ENCODE data around the gene MAST3. TPM values are rescaled to one million over a fixed set of nuclear protein-coding genes. Genes with fewer than 3 reads are reported as not detected.

The MAST3 gene
- total RNA-seq (2022; extraction: Qiagen RNA extraction): 1.7 to 2.6 TPM (median 2.3 TPM) in 5 replicates

DNA sequence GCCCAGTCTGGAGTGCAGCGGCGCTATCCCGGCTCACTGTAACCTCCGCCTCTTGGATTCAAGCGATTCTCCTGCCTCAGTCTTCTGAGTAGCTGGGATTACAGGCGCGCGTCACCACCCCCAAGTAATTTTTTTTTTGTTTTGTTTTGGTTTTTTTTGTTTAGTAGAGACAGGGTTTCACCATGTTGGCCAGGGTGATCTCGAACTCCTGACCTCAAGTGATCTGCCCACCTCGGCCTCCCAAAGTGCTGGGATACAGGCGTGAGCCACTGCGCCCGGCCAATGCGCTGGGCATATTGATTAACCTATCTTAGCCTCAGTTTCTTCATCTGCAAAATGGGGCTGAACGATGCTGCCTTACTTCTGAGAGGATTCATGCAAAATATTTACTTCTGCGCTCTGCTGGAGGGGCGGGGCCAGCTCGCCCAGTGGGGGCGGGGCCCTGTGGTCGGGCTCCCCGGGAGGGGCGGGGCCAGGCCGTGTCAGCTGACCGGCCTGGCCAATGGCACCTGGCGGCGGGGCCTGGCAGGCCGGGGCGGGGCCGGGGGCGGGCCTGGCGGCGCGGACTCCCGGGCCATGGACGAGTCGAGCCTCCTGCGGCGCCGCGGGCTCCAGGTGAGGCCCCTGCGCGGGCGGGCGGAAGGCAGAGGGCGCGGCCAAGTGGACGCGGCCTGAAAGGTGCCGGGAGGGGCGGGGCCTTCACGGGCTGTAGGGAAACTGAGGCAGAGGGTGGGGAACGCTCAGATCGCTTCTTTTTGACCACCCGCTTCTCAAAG lies at the start of gene MAST3:
Gene MAST3, plus strand, starts transcription at position 562 of the 776 bp plus-strand sequence. Its CDS starts 15 bp downstream, at position 577.

GRCh38 chr19:18086590-18087138 lies 10.9 kb upstream of the MAST3 start, which contains the start of gene IL12RB1:
Gene IL12RB1, minus strand, starts transcription at chr19:18086934. Its CDS starts 111 bp downstream, at chr19:18086823.

DNA sequence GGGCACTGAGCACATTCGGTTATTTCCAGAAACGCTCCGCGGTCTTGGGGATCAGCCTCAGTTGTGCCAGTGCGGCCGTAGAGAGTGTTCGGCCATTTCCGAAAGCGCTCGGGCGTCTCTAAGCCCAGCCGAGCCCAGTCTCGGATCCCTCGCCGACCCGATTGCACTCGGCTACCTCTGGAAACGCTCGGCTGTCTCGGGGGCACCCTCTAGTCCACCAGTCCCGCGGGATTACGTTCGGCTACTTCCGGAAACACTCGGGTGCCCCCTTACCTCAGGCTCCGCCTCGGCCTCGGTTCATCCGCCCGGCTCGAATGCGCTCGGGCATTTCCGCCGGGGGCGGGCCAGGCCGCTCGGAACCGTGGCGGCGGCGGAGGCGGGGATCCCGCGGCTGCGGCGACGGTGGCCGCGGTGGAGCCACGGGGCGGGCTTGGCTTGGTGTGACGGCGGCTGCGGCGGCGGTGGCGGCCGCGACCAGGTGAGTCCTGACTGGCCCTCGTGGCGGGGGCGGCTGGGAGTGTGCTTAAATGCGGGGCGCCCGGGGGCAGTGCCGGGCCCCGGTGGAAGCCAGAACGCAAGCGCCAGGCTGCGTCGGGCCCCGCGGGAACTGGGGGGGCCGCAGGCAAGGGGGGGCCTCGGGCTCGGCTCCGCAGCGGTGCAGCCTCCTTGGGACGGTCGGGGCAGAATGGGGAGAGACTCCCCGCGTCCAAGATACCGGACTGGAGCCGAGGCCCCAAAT lies 55.4 kb downstream of the MAST3 start, which contains the start of gene PIK3R2:
Gene PIK3R2, plus strand, starts transcription at position 347 of the 739 bp plus-strand sequence. CDS start 2,717 bp downstream, outside the sequence.

GRCh38 chr19:18173572-18174288 lies 76.2 kb downstream of the MAST3 start, which contains the start of gene IFI30:
Gene IFI30, plus strand, starts transcription at chr19:18173813. Its CDS starts 29 bp downstream, at chr19:18173842.

GRCh38 chr19:18192673-18193387 lies 95.3 kb downstream of the MAST3 start, which contains the start of gene MPV17L2:
Gene MPV17L2, plus strand, starts transcription at chr19:18193218. Its CDS starts 64 bp downstream, at chr19:18193282.

Other genes starting within 250 kb of the MAST3 start
- 0.22 to 0.43 TPM (median 0.30 TPM) in 5 replicates for gene JAK3, start 249.8 kb upstream of the MAST3 start, total RNA-seq (2022; extraction: Qiagen RNA extraction)
- 1,856 to 2,367 TPM (median 2,192 TPM) in 5 replicates for gene RPL18A, start 237.9 kb upstream of the MAST3 start, total RNA-seq (2022; extraction: Qiagen RNA extraction)
- 0.07 to 0.17 TPM (median 0.13 TPM) in 5 replicates for gene SLC5A5, start 225.8 kb upstream of the MAST3 start, total RNA-seq (2022; extraction: Qiagen RNA extraction)
- gene CCDC124, start 164.8 kb upstream of the MAST3 start, total RNA-seq (2022; extraction: Qiagen RNA extraction): 93.5 to 115 TPM (median 107 TPM) in 5 replicates
- gene KCNN1, start 130.7 kb upstream of the MAST3 start, total RNA-seq (2022; extraction: Qiagen RNA extraction): 0.35 to 1.0 TPM (median 0.69 TPM) in 5 replicates
- gene ARRDC2, start 89.6 kb upstream of the MAST3 start, total RNA-seq (2022; extraction: Qiagen RNA extraction): 22.1 to 31.5 TPM (median 29.4 TPM) in 5 replicates
- gene IL12RB1, start 10.8 kb upstream of the MAST3 start, total RNA-seq (2022; extraction: Qiagen RNA extraction): not detected in 5 replicates
- 2.1 to 11.0 TPM (median 10.3 TPM) in 5 replicates for gene PIK3R2, start 55.4 kb downstream of the MAST3 start, total RNA-seq (2022; extraction: Qiagen RNA extraction)
- gene IFI30, start 76.0 kb downstream of the MAST3 start, total RNA-seq (2022; extraction: Qiagen RNA extraction): 12.6 to 24.1 TPM (median 14.9 TPM) in 5 replicates
- 9.1 to 13.1 TPM (median 11.6 TPM) in 5 replicates for gene MPV17L2, start 95.4 kb downstream of the MAST3 start, total RNA-seq (2022; extraction: Qiagen RNA extraction)
- gene RAB3A, start 106.3 kb downstream of the MAST3 start, total RNA-seq (2022; extraction: Qiagen RNA extraction): 0.49 to 1.1 TPM (median 0.85 TPM) in 5 replicates
- 0.12 to 0.15 TPM (median 0.13 TPM) in 4 of 5 replicates, not detected in the other for gene PDE4C, start 128.7 kb downstream of the MAST3 start, total RNA-seq (2022; extraction: Qiagen RNA extraction)
- gene IQCN, start 176.7 kb downstream of the MAST3 start, total RNA-seq (2022; extraction: Qiagen RNA extraction): 0.48 to 0.68 TPM (median 0.50 TPM) in 5 replicates
- gene JUND, start 183.8 kb downstream of the MAST3 start, total RNA-seq (2022; extraction: Qiagen RNA extraction): 25.7 to 58.5 TPM (median 52.9 TPM) in 5 replicates
- 199 to 254 TPM (median 241 TPM) in 5 replicates for gene LSM4, start 225.3 kb downstream of the MAST3 start, total RNA-seq (2022; extraction: Qiagen RNA extraction)
- 2.1 to 3.4 TPM (median 3.0 TPM) in 5 replicates for gene PGPEP1, start 242.8 kb downstream of the MAST3 start, total RNA-seq (2022; extraction: Qiagen RNA extraction)

Measured in A549 treated with CORT108297 at 1 μM for 4 hours (cell line).